Measurements from ENCODE around the gene JAZF1. TPM values are rescaled to one million over a fixed set of nuclear protein-coding genes. Genes with fewer than 3 reads are reported as not detected.

Gene JAZF1
- polyA plus RNA-seq, 1 donor = 11.4 TPM

DNA sequence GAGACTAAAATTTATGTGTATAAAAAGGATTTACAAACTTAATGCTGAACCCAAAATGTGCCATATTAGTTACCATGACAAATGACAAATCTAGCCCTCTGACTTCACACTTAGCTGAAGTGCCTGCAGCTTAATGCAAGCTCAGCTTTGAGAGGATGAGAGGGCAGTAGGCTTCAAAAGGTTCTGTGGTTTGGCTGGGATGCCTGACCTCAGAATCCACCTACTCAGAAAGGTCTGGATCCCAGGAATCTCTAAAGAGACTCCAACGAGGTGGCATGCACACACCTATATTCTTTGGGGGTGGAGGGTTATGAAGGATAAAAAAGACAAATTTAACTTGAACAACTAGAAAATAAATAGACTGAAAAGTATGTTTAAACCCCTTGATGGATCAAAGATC, 227.2 kb downstream of the JAZF1 start:
- WGBS (ENCODE audit: insufficient coverage, low lambda C conversion rate) = 83% methylated on average over 1 of the region's 1 CpG
- H3K9me3 ChIP-seq (ENCODE audit: control insufficient read depth, low read depth, low read length) = no peaks in the 10 kb centered on the region
- H3K4me3 ChIP-seq (ENCODE audit: low read length) = no peak overlapping the region
- DNase-seq = no peak
- no peaks in the 10 kb centered on the region for H3K36me3 ChIP-seq (ENCODE audit: control insufficient read depth, insufficient read depth, low read length)
- no peak overlapping the region for H3K27ac ChIP-seq (ENCODE audit: low read length)
- no peaks in the 10 kb centered on the region for H3K4me1 ChIP-seq (ENCODE audit: control insufficient read depth, insufficient read depth, low read length)
- H3K27me3 ChIP-seq (ENCODE audit: control insufficient read depth, insufficient read depth, low read length) = peaks cover 2% of the 10 kb centered on the region

- no peak for DNase-seq
- no peaks in the 10 kb centered on the region for H3K36me3 ChIP-seq (ENCODE audit: control insufficient read depth, insufficient read depth, low read length)
- H3K4me3 ChIP-seq (ENCODE audit: low read length) = no peak overlapping the region
- no peaks in the 10 kb centered on the region for H3K4me1 ChIP-seq (ENCODE audit: control insufficient read depth, insufficient read depth, low read length)
- H3K27ac ChIP-seq (ENCODE audit: low read length) = no peak overlapping the region
- 100% methylated on average over 1 of the region's 3 CpGs for WGBS (ENCODE audit: insufficient coverage, low lambda C conversion rate)
- no peaks in the 10 kb centered on the region for H3K9me3 ChIP-seq (ENCODE audit: control insufficient read depth, low read depth, low read length)
- H3K27me3 ChIP-seq (ENCODE audit: control insufficient read depth, insufficient read depth, low read length) = peaks cover 2% of the 10 kb centered on the region
These were observed 227.9 kb downstream of the JAZF1 start for GRCh38 chr7:27952456-27953285.

GRCh38 chr7:27950123-27950522, 230.5 kb downstream of the JAZF1 start:
- no CpG with 5 or more reads among the region's 3 CpGs for WGBS (ENCODE audit: insufficient coverage, low lambda C conversion rate)
- peaks cover 2% of the 10 kb centered on the region for H3K27me3 ChIP-seq (ENCODE audit: control insufficient read depth, insufficient read depth, low read length)

DNA sequence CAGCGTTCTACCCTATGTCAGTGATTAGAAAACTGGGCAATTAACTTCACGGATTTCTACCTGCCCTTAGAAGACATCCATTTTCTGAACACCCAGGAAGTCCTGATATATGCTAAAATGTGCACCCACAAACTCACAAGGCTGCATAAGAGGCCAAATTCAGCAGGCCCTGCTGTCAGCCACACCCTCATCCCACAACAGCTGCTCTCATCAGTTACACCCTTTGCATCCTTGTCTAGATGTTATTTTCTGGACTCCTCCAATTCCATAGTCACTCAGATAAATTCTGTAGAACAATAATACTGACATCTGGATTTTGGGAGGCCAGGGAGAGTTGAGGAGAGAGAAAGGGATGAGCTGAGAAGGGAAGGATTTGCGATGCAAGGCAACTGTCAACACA, 231.7 kb downstream of the JAZF1 start:
- no peak overlapping the region for H3K4me3 ChIP-seq (ENCODE audit: low read length)
- no peak overlapping the region for H3K27ac ChIP-seq (ENCODE audit: low read length)
- H3K36me3 ChIP-seq (ENCODE audit: control insufficient read depth, insufficient read depth, low read length) = no peaks in the 10 kb centered on the region
- no peak for DNase-seq
- H3K9me3 ChIP-seq (ENCODE audit: control insufficient read depth, low read depth, low read length) = no peaks in the 10 kb centered on the region
- no peaks in the 10 kb centered on the region for H3K4me1 ChIP-seq (ENCODE audit: control insufficient read depth, insufficient read depth, low read length)
- peaks cover 2% of the 10 kb centered on the region for H3K27me3 ChIP-seq (ENCODE audit: control insufficient read depth, insufficient read depth, low read length)
- WGBS (ENCODE audit: insufficient coverage, low lambda C conversion rate) = no CpG with 5 or more reads among the region's 3 CpGs

More at GRCh38 chr7:27950123-27950522, 230.5 kb downstream of the JAZF1 start:
- Histone ChIP-seq H3K27ac (ENCODE audit: low read length) (no peak overlapping the region), H3K9me3 (ENCODE audit: control insufficient read depth, low read depth, low read length) (no peaks in the 10 kb centered on the region), H3K4me1 (ENCODE audit: control insufficient read depth, insufficient read depth, low read length) (no peaks in the 10 kb centered on the region), H3K36me3 (ENCODE audit: control insufficient read depth, insufficient read depth, low read length) (no peaks in the 10 kb centered on the region), H3K4me3 (ENCODE audit: low read length) (no peak overlapping the region)
- DNase-seq = no peak

DNA sequence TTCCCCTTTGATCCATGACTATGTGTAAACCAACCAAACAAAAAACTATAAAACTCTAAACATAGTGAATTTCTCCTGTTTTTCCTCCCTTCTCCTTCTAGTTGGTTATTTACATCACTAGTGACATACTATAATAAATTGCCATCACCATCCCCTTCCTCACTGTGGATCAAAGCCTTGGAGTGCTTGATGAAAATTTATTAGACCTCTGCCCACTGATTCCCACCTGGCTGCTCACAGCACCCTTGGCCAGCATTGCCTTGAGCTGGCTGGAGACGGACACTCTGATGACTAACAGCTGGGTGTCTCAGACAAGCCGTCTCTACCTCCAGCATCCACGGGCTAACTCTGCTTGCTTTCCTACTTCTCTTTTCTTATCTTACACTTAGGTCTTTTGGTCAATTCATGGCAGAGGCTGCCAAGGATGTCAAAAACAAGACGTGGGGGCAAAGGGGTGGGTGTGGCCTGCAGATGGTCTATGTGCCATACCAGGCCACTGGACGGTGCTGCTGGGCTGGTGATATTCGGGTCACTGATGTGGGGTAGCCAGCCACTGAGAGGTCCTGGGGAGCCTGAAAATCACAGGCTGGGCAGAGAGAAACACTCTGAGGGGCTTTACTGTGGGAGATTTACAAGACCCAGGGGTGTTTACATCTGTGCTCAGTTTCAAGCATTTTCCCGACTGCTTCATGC, 232.9 kb downstream of the JAZF1 start:
- WGBS (ENCODE audit: insufficient coverage, low lambda C conversion rate) = no CpG with 5 or more reads among the region's 7 CpGs
- Histone ChIP-seq H3K27ac (ENCODE audit: low read length) (no peak overlapping the region), H3K9me3 (ENCODE audit: control insufficient read depth, low read depth, low read length) (no peaks in the 10 kb centered on the region), H3K4me3 (ENCODE audit: low read length) (no peak overlapping the region), H3K36me3 (ENCODE audit: control insufficient read depth, insufficient read depth, low read length) (no peaks in the 10 kb centered on the region), H3K4me1 (ENCODE audit: control insufficient read depth, insufficient read depth, low read length) (no peaks in the 10 kb centered on the region), H3K27me3 (ENCODE audit: control insufficient read depth, insufficient read depth, low read length) (peaks cover 2% of the 10 kb centered on the region)
- DNase-seq = no peak

GRCh38 chr7:27946351-27946750, 234.2 kb downstream of the JAZF1 start:
- Histone ChIP-seq H3K9me3 (ENCODE audit: control insufficient read depth, low read depth, low read length) (no peaks in the 10 kb centered on the region), H3K27me3 (ENCODE audit: control insufficient read depth, insufficient read depth, low read length) (no peaks in the 10 kb centered on the region), H3K4me3 (ENCODE audit: low read length) (no peak overlapping the region), H3K4me1 (ENCODE audit: control insufficient read depth, insufficient read depth, low read length) (no peaks in the 10 kb centered on the region), H3K27ac (ENCODE audit: low read length) (no peak overlapping the region), H3K36me3 (ENCODE audit: control insufficient read depth, insufficient read depth, low read length) (no peaks in the 10 kb centered on the region)
- DNase-seq = no peak
- WGBS (ENCODE audit: insufficient coverage, low lambda C conversion rate) = 86% methylated on average over 1 of the region's 2 CpGs

- Histone ChIP-seq H3K27ac (ENCODE audit: low read length) (no peak overlapping the region), H3K9me3 (ENCODE audit: control insufficient read depth, low read depth, low read length) (no peaks in the 10 kb centered on the region), H3K36me3 (ENCODE audit: control insufficient read depth, insufficient read depth, low read length) (no peaks in the 10 kb centered on the region), H3K27me3 (ENCODE audit: control insufficient read depth, insufficient read depth, low read length) (no peaks in the 10 kb centered on the region), H3K4me1 (ENCODE audit: control insufficient read depth, insufficient read depth, low read length) (no peaks in the 10 kb centered on the region), H3K4me3 (ENCODE audit: low read length) (no peak overlapping the region)
- no peak for DNase-seq
- WGBS (ENCODE audit: insufficient coverage, low lambda C conversion rate) = no CpG with 5 or more reads among the region's 10 CpGs
These were observed 235.4 kb downstream of the JAZF1 start for GRCh38 chr7:27945058-27945795.

DNA sequence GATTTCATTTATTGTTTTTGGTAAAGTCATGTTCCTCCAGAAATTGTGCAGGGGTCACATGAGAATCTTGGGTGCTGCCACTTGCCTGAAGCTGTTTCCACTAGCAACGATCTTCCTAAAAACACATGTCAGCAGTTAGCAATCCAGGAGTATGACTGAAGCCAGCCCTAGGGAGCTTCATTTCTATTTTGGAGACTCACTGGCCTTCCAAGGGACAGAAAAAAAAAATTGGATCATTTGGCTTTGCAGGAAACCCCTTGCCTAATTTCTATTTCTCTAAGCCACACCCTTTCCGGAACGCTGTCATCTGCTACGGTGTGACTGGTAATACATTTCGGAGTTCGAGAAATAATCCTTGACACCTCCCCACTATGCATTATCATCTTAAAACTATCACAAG, 236.0 kb downstream of the JAZF1 start:
- DNase-seq = no peak
- Histone ChIP-seq H3K9me3 (ENCODE audit: control insufficient read depth, low read depth, low read length) (no peaks in the 10 kb centered on the region), H3K27ac (ENCODE audit: low read length) (no peak overlapping the region), H3K36me3 (ENCODE audit: control insufficient read depth, insufficient read depth, low read length) (no peaks in the 10 kb centered on the region), H3K4me3 (ENCODE audit: low read length) (no peak overlapping the region), H3K4me1 (ENCODE audit: control insufficient read depth, insufficient read depth, low read length) (no peaks in the 10 kb centered on the region), H3K27me3 (ENCODE audit: control insufficient read depth, insufficient read depth, low read length) (no peaks in the 10 kb centered on the region)
- no CpG with 5 or more reads among the region's 6 CpGs for WGBS (ENCODE audit: insufficient coverage, low lambda C conversion rate)

- Histone ChIP-seq H3K27ac (ENCODE audit: low read length) (no peak overlapping the region), H3K36me3 (ENCODE audit: control insufficient read depth, insufficient read depth, low read length) (no peaks in the 10 kb centered on the region), H3K27me3 (ENCODE audit: control insufficient read depth, insufficient read depth, low read length) (no peaks in the 10 kb centered on the region), H3K4me3 (ENCODE audit: low read length) (no peak overlapping the region), H3K9me3 (ENCODE audit: control insufficient read depth, low read depth, low read length) (no peaks in the 10 kb centered on the region), H3K4me1 (ENCODE audit: control insufficient read depth, insufficient read depth, low read length) (no peaks in the 10 kb centered on the region)
- 100% methylated on average over 1 of the region's 14 CpGs for WGBS (ENCODE audit: insufficient coverage, low lambda C conversion rate)
- no peak for DNase-seq
These were observed 237.4 kb downstream of the JAZF1 start for GRCh38 chr7:27943241-27943640.

- DNase-seq = no peak
- Histone ChIP-seq H3K4me1 (ENCODE audit: control insufficient read depth, insufficient read depth, low read length) (no peaks in the 10 kb centered on the region), H3K9me3 (ENCODE audit: control insufficient read depth, low read depth, low read length) (no peaks in the 10 kb centered on the region), H3K4me3 (ENCODE audit: low read length) (no peak overlapping the region), H3K27ac (ENCODE audit: low read length) (no peak overlapping the region), H3K27me3 (ENCODE audit: control insufficient read depth, insufficient read depth, low read length) (no peaks in the 10 kb centered on the region), H3K36me3 (ENCODE audit: control insufficient read depth, insufficient read depth, low read length) (no peaks in the 10 kb centered on the region)
- 100% methylated on average over 1 of the region's 8 CpGs for WGBS (ENCODE audit: insufficient coverage, low lambda C conversion rate)
These were observed 237.9 kb downstream of the JAZF1 start for GRCh38 chr7:27942711-27943110.

Data from large intestine (tissue), 3 donors.